GM19397 (cell line): ENCODE results near the gene SORCS3.

Experiments used
- ATAC-seq: cut with Tn5 transposase; IDR thresholded peaks from one replicate; pipeline ENCODE4 v1.9.1; 2021; ENCODE audit warnings: mild to moderate bottlenecking, moderate library complexity; ENCODE audit not compliant: unreplicated experiment

Gene SORCS3

DNA sequence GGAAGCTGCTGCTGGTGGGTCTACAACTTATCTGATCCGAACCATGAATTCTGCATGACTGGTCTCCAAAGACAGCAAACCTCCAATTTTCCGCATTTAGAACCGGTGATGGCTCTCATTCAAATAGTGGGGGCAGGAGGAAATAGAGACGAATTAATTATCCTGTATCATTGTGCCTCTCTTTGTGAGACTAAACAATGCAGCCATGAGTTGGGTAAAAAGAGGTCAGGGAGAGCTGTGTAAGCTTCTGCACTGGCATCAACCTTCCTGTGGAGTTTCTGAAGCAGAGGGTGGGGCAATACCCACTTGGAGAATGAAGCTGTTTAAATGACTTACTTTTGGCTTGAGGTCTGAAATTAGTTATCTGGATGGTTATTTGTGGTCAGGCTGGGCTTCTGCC lies 266.4 kb downstream of the SORCS3 start:
- ATAC-seq, result no peak

DNA sequence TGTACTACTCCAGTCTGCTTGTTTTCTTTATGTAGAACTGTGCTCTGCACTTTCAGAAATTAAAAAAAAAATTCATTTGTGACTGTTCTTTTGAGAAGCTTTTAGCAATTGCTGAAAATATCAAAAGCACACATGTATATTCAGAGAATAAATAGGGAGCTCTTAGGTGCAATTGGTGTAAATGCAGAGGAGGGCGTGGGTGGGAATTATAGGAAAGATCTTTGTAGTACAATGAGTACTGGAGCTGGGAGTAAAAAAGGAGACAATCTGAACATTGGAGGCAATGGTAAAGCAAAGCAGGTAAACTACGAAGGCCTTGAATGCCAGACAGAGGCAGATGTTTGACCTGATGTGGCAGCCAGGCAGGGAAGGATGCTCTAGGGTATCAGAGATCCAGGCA lies 267.5 kb downstream of the SORCS3 start:
- no peak for ATAC-seq

DNA sequence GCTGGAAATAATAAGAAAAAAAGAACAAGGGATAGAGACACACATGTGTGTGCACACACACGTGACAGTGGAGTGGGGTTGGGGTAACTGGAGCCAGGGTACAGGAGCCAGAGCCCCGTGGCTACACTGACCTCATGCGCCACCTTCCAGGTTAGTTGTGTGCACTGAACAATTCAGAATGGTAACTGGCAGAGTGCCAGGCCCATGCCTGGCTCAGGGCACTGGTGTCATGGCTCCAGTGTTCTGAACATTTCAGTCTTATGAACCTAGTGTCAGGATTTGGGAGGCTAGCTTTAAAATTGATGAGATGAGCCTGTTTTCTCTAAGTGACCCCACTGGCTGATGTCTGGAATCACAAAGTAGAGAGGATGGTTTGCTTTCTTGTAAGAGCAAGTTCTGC lies 269.6 kb downstream of the SORCS3 start:
- no peak for ATAC-seq

DNA sequence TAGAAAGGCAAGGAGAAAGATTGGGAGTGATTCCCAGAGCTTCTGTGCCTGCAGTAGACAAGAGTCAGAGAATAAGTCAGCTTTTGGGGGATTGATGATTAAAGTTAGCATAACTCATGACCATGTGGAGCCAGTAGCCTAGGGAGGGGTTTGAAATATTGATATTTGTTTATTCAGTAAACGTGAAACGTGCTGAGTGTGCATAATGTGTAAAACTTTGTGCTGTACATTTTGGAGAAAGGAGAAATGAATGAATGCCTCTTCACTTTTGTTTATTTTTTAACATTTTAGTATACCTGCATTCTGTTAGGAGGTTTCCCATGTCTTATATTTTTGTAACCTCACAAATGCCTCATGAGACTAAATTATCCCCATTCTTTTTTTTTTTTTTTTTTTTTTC lies 272.3 kb downstream of the SORCS3 start:
- ATAC-seq, result no peak

DNA sequence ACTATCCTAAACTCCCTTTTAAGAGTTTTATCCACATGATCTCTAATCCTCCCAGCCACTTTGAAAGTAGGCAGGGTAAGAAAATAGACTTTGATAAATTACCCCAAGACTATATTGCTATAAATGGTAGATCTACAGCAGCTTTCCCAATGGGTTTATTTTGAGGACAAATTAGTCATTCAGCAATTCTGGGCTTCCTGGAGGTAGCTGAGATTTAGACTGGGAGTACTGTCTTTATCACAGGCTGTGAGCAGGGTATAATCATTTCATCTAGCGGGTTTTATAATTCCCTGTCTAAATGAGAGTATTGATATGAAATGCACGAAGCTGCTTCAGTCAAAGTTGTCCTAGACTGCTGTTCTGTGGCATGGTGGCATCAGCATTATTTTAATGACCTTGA lies 279.4 kb downstream of the SORCS3 start:
- no peak for ATAC-seq

DNA sequence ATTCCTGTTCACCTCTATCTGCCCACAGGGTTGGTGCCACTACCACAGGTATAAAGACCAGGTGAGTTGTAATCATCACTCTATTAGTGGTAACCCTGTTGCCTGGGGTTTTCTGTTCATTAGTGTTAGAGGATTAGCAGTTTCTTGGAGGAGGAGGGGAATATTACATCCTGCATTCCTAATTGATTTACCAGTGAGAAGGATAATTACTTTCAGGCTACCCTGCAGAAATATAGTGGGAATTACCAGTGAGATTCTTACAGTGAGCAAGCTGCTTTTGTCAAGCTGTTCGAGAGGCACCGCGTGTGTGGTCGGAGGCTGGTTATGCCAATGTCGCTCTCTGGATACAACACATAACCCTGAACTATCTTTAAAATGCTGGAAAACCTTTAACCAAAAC lies 280.7 kb downstream of the SORCS3 start:
- no peak for ATAC-seq

DNA sequence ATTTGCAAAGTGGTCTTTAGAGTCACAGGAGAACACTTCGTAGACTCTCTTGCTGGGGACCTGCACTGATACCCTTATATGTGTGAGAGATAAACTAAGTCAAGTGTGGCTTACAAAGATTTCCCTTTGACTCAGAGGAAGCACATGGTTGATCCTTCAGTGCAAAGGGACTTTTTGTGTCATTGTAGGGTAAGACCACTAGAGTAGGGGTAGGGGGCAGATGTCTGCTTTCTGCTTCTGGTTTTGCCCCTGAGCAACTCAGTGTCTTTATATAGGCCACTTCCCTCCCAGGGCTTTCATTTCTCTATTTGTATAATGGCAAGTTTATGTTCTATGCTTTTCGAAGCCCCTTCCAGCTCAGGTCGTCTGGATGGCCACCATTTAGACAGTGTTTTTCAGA lies 281.7 kb downstream of the SORCS3 start:
- peak; percentile 82 for ATAC-seq

DNA sequence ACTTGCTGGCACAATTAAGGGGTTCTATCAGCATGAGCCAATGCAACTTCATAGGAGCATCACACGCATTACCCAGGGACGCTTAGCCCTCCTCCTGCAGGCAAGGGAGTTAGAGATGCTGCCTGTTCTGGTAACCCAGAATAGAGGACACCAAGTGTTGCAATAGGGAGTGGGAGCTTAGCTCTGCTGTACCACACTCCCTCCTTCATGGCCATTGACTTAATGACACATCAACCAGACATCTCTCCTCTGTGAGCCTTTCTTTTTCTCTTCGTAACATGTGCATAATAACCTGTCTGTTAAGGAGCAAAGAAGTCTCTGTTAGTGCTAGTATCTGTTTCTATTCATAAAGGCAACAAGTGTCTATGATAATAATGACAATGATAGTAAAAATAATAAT lies 282.4 kb downstream of the SORCS3 start:
- no peak for ATAC-seq

DNA sequence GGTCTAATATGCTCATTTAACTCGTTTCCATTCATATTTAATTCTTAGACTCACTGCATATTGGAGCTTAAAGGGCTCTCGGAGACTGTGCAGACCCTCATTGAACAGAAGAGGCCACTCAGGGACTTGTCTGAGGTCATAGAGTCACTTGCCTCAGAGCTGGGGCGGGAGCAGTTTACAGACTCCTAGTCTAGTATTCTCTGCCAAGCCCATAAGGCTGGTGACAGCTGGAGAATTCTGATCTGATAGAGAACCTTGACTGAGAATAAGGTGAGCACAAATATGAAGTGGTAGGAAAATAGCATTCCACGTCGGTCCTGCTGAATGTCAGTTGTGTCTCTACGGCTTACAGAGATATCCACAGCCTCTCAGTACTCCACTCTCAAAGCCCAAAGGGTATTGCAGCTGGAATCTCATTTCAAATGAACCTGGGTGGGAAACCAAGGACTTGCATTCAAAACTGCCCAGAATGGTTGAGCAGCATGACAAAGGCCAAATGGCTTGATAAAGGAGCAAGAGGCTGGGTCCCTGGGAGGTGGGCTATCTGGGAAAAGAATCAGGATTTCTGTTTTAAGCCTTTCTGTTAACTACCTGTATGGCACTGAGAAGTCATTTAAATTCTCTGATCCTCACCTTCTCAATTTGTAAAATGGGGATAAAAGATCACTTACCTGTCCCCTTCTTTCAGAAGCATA lies 283.2 kb downstream of the SORCS3 start:
- ATAC-seq, result no peak

DNA sequence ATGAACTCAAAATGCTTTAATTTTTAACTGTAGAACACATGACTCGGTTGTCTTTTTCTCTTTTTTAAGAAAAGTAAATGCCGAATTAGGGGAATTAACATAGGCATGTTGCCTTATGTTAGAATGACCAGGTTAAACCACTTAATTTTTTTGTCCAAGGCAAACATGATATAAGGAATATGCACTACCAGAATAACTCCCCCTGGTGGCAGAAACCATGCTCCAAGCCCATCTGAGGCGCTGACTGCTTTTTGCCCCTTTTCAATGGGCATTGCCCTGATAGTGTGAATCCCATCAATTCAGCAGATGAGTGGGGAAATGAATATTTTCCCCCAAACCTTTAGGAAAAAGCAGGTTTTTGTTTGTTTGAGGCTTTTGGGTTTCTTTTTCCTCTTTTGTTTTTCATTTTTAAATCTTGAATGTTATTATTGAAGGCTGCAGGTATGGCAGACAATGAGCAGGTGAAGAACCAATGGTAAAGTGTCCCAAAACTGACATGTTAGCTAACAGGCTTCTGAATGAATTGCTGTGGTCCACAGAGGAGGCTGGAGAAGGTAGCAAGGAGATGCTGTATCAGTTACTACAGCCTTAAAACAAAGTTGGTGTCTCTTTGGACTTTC lies 284.3 kb downstream of the SORCS3 start:
- no peak for ATAC-seq

DNA sequence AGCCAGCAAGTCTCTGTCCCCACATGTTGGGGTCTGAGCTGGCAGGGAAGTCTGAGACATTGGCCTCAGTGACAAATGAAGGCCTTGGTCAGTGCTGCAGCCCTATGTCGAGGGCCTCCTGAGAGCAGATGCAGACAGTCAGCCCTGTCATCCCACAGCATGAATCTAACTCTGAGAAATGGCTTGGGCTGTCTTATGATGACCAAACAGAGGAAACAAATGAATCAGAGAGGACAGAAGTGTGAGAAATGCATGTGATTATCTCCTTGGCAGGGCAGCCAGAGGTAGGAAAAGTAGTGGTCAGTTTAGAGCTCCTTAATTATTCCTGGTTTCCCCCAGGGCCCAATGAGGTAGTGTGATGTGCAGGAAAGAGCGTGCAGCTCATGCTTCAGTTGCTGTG lies 287.6 kb downstream of the SORCS3 start:
- no peak for ATAC-seq

DNA sequence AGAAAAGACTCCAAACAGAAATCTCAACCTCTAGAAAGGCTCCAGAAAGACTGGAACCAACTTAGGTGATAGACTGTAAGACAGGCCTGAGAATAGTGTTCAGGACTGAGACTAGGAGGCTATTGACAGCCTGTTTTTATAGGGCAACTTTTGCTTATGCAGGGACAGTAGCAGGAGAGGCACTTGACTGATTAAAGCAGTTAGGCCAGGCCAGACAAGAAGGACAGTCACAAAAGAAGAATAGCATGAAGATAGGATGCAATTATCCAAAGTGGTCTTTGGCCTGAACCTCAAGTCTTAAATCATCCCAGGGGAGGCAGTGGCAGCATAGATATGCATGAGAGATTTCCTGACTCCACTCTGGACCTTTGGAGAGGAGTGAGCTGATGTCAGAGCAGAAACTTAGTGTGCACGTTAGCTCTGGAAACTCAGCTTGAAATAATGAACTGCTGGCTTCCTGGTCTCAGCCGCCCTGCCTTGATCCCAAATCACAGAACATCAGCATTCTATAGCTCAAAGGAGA lies 290.6 kb downstream of the SORCS3 start:
- ATAC-seq, result no peak

DNA sequence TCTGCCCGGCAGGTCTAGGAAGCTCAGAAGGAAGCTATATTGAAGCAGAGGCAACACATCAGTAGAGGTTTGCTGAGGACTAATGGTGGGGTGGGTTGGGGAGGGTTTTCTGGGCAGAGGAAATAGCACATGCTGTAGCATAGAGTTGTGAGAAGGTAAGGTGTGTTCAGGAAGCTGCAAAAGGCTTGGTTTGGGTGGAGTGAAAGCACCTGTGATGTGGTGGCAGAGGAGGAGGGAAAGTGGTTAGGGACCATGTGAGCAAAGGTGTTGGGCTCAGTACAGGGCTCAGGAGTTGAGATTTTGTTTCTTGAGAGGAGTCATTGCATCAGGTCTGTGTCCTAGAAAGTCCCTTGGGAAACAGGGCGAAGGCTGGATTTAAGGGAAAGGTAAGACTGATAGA lies 294.6 kb downstream of the SORCS3 start:
- ATAC-seq, result no peak

DNA sequence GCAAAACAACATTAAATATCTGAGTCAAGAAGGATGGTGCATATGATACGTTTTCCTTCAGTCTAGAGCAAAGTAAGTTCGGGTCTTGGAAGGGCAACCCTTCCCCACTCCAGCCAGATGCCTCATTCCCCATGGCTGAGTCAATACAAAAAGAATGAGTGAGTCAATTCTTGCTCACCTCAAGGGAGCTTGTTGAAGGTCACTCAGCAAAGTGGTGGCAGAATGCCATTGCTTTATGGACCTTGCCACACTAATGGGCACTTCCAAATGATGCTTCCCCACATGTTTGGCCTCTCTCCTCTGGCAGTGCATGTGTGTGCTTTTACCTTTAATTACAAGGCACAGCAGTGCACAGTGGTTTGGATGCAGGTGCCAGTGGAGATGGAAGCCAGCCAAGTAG lies 296.5 kb downstream of the SORCS3 start:
- no peak for ATAC-seq

DNA sequence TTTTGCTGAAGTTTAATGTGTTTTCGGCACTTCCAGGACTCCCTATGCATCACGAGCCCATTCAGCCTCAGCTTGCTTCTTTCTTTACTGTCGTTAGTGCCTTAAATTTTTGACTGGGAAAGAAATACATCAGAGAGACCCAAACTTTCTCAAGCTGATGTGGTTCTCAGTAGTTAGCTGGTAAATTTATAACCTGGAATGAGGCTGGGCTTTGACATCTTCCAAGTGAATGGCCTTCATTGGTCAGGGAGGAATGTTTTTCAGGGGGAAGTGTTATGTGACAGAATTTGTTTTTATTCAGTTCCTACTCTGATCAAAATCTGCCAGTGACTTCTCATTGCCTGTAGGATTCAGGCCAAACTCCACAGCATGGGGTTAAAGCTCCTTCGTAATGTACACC lies 296.9 kb downstream of the SORCS3 start:
- ATAC-seq, result no peak

DNA sequence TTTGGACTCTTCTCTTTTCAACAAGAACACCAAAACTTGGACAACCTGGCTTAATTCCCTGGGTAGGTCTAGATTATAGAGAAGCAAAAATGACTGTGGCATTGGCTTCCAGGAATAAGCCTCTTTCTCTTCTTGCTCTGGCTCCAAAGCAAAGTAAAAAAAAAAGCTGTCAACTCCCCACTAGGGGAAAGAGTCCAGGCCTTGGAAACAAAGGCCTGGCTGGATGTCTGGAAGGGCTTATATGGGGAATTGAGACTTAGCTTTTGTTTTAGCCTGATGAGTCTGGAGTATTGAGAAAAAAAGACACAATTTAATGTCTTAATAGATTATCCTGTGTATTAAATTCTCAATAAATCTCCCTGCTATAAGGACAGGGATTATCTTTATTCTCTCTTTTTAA lies 300.6 kb downstream of the SORCS3 start:
- ATAC-seq, result no peak

DNA sequence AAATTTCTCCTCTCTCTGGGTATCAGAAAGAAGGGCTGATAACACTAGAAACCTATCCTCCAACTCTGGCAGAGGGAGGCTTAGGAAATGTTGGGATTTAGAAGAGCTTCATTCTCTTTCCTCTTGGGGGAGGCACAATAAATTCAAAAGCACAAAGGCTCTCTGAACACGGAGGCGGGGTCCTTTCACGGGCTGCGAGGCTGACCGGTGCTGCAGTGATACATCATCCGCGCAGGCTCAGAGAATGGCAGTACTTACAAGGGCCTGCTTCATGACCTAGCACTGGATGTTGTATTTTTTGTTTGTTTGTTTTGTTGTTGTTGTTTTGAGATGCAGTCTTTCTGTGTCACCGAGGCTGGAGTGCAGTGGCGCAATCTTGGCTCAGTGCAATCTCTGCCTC lies 306.2 kb downstream of the SORCS3 start:
- no peak for ATAC-seq

DNA sequence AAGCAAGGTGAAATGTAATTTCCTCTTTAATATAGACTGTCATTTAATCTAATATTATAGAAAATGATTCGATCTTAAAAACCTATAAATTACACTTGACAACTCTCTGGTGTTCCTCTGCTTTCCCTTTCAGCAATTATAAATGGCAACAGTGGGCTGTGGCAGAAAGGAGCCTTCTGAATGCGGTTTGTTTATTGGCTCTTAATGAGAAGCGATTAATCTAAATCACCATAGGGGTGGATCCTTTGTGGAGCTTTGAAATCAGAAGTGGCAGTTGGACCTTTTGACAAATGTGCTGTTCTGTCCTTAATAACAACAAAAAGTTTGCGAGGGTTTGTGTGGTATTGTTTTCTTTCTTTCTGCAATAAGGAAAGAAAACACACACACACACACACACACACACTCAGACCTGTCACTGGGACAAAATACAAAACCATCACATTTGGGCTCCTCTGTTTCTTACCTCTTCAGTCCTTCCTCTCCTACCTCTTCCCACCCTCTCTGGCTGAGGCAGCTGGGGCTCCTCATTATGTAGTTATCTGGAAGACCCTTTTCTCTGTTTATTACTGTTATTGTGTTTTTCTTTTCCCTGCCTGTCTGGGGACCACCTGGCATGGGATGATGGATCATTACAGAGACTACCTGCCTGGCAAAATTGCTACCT lies 316.2 kb downstream of the SORCS3 start:
- no peak for ATAC-seq

DNA sequence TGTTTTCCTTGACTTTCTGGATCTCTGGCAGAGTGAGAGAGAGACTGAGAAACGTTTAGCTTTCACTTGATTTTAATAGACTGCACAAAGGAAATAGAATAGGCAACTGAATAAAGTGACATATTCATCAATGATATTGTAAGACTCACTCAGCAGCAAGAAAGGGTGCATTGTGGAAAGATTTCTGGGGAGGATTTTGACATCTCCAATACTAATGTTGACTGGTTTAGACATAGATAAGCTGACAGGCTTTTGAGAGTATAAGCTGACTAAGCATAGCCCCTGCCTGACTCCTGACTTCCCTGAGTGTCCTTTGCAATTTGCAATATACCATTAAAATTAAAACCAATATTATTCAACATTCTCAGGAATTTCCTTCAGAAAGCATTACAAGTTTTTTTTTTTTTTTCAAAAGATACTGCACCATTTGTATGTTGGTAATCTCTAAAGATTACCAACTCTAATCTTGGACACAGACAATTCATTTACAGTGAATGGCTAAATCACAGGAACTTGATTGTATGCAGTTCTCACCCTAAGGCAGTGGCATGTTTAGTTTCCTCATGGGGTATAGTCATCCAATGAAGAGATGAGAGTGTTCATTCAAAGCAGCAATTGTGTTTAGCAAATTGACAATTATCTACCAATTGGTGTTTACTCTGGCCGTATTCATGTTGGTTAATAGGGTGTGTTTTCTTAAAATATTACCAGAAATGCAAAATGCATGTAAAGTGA lies 325.6 kb downstream of the SORCS3 start:
- no peak for ATAC-seq

DNA sequence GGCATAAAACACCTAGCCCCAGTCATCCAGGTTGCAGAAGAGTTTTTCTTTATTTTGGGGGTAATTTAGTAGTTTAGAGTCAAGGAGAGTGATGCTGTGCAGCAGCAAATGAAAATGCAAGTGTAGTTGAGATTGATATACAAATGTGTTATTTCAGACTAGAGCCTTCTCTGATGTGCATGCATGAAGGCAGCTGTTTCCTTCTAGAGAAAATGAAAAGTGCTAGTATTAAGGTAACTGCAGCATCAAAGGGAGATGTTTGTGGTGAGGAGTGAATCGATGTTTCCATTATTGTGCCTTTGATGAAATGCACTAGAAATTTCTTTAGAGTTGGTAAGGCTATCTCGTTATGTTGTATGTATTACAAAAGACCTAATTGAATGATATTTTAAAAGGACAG lies 339.3 kb downstream of the SORCS3 start:
- no peak for ATAC-seq

DNA sequence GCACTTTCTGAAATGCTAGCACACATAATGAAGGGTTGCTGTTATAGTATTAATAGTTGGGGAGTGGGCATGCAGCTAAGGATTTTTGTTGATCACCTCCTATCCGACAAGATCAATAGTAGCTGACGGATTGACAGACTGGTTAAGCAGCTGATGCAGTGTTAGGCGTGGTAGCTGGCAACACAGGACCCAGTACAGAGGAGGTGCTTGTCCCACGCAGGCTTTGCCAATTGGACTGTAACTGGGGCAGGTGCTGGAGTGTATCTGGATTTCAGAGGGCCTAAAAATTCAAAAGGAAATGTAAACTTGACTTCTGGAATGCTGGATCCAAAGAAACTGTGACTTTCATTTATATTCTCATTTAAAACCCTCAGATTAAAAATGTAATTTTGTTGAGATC lies 340.9 kb downstream of the SORCS3 start:
- ATAC-seq, result no peak

DNA sequence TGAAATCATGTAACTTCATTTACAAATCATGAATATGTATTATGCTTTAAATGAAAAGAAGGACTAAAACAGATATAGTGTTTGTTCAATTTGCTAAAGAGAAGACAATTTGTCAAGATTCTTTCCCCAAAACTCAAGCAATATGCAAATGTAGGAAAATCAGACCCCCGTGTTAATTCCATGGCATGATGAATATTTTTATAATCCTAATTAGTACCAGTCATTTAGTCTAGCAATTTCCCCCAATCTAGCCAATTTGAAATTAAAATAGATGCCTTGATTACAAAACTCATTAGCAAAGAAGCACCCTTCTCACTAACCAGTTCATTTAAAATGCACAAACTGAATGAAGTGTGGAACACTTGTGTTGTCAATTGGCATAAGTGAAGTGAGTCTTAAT lies 347.6 kb downstream of the SORCS3 start:
- ATAC-seq, result no peak
